K562 (cell line): Measurements from ENCODE around the gene VPS11. TPM values are rescaled to one million over a fixed set of nuclear protein-coding genes. Genes with fewer than 3 reads are reported as not detected.

Experiments
- CBFA2T3 ChIP-seq: fragments of 450-650 bp; IDR thresholded peaks from 2 replicates; pipeline ENCODE4 v1.6.1; 2017
- EHMT2 ChIP-seq: fragments of 450-650 bp; IDR thresholded peaks from 2 replicates; pipeline ENCODE4 v1.6.1; 2018; ENCODE audit warnings: antibody characterized with exemption
- KAT7 ChIP-seq: sonication (generic); formaldehyde crosslinking; IDR thresholded peaks from 2 replicates; pipeline ENCODE4 v1.8.0; 2022; ENCODE audit warnings: missing genetic modification reagents, mild to moderate bottlenecking, borderline replicate concordance
- MTA1 ChIP-seq: fragments of 450-650 bp; IDR thresholded peaks from 2 replicates; pipeline ENCODE4 v1.6.1; 2017; ENCODE audit warnings: borderline replicate concordance
- polyA plus RNA-seq, 8 experiments: library from polyadenylated mRNA; depleted of rRNA in 4 of 8; stranded (reverse) in 5 of 8; unstranded in 3 of 8; fragments of >200 nt; fragmentation: Nextera tagmentation in 2 of 8; fragmentation: Illumina TruSeq in 1 of 8; extraction: Ambion mirVana in 2 of 8; extraction: Trizol in 1 of 8; gene quantifications; 2 replicates each; pipeline versions ENCODE4 v1.2.1 to v1.2.3, GENCODE V29; 2011 to 2014; ENCODE audit warnings: inconsistent platforms in 1 of 8, missing spikeins in 1 of 8
- total RNA-seq, 7 experiments: library from RNA; depleted of rRNA in 6 of 7; stranded (reverse); fragments of >200 nt in 6 of 7; fragmentation: Illumina TruSeq in 2 of 7; extraction: Trizol in 2 of 7; gene quantifications; 2 replicates each; pipeline versions ENCODE4 v1.2.1 to v1.2.3, GENCODE V29; 2011 to 2021; ENCODE audit warnings: low replicate concordance in 1 of 7
- TF ChIP-seq, protein P1 (sequence below), 3 experiments: fragments of 200-800 bp in 1 of 3; sonication (Bioruptor generic) in 1 of 3; sonication (generic) in 1 of 3; formaldehyde crosslinking in 1 of 3; IDR thresholded peaks; 2 replicates each; pipeline versions ENCODE4 v1.6.1 to v1.8.0; 2016 to 2022; ENCODE audit warnings: mild to moderate bottlenecking in 2 of 3, missing compliant biosample characterization in 2 of 3, missing genetic modification characterization in 2 of 3, missing genetic modification reagents in 1 of 3
- TF ChIP-seq, protein P2 (sequence below): sonication (generic); formaldehyde crosslinking; IDR thresholded peaks from 2 replicates; pipeline ENCODE4 v1.8.0; 2022; ENCODE audit warnings: mild to moderate bottlenecking, low read depth, missing genetic modification reagents
- TF ChIP-seq, protein P3 (sequence below): fragments of 450-650 bp; IDR thresholded peaks from 2 replicates; pipeline ENCODE4 v1.6.1; 2017; ENCODE audit warnings: antibody characterized with exemption, mild to moderate bottlenecking
- TF ChIP-seq, protein P4 (sequence below): fragments of 450-650 bp; IDR thresholded peaks from 2 replicates; pipeline ENCODE4 v1.6.1; 2016; ENCODE audit warnings: mild to moderate bottlenecking, moderate library complexity

The VPS11 gene
- total and polyA plus RNA-seq, 9 of the 15 experiments (the other 6 are each of a cell fraction or from before 2014, with no cell fraction given): 14.1 to 35.5 (median 27.5) TPM

DNA sequence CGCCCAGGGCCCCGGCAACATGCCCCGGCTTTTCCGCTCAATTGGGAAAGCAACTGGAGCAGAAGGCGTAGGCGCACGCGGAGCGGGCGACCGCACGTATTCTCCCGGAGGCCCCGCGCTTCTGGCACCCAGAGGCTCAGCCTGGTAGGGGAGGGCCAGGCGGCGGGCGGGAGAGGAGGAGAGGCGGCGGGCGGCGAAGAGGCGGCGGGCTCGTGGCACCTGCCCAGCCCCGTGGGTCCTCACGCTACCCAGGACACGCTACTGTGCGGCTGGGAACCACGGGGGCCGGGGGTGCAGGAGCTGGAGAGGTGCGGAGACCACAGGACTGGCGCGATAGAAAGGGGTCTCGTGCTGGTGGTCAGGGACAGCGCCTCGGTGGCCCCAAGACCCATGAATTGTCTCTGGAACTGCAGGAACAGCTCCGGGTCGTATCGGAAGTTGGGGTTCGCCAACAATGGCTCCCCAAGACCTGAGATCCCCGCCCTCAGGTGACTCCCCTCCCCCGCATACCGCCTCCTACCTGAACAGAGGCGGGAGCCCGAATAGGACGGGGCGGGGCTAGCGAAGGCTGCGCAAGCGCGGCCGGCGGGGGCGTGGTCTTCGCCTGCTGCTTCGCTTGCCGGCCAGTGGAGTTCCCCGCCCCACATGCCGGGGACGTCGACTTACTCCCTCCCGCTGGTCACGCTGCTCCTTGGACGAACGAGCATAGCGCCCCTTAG, 37.1 kb upstream of the VPS11 start, which contains the start of gene SLC37A4 (continued):
- TF ChIP-seq, protein P1, sequence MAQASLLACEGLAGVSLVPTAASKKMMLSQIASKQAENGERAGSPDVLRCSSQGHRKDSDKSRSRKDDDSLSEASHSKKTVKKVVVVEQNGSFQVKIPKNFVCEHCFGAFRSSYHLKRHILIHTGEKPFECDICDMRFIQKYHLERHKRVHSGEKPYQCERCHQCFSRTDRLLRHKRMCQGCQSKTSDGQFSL (CRISPR knock-in tag; IDR thresholded peaks at IDR 0.05): peak; percentile 16; the same call in 1 of the 2 replicates
- TF ChIP-seq, protein P1 (tag; IDR thresholded peaks at IDR 0.05): no peak
- no peak for TF ChIP-seq EHMT2
- TF ChIP-seq MTA1: no peak
- TF ChIP-seq KAT7 (CRISPR knock-in tag): peak; percentile 90; the same call in 1 of the 2 replicates
- no peak for TF ChIP-seq CBFA2T3
- TF ChIP-seq, protein P2, sequence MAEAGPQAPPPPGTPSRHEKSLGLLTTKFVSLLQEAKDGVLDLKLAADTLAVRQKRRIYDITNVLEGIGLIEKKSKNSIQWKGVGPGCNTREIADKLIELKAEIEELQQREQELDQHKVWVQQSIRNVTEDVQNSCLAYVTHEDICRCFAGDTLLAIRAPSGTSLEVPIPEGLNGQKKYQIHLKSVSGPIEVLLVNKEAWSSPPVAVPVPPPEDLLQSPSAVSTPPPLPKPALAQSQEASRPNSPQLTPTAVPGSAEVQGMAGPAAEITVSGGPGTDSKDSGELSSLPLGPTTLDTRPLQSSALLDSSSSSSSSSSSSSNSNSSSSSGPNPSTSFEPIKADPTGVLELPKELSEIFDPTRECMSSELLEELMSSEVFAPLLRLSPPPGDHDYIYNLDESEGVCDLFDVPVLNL (CRISPR knock-in tag): no peak
- TF ChIP-seq, protein P3, sequence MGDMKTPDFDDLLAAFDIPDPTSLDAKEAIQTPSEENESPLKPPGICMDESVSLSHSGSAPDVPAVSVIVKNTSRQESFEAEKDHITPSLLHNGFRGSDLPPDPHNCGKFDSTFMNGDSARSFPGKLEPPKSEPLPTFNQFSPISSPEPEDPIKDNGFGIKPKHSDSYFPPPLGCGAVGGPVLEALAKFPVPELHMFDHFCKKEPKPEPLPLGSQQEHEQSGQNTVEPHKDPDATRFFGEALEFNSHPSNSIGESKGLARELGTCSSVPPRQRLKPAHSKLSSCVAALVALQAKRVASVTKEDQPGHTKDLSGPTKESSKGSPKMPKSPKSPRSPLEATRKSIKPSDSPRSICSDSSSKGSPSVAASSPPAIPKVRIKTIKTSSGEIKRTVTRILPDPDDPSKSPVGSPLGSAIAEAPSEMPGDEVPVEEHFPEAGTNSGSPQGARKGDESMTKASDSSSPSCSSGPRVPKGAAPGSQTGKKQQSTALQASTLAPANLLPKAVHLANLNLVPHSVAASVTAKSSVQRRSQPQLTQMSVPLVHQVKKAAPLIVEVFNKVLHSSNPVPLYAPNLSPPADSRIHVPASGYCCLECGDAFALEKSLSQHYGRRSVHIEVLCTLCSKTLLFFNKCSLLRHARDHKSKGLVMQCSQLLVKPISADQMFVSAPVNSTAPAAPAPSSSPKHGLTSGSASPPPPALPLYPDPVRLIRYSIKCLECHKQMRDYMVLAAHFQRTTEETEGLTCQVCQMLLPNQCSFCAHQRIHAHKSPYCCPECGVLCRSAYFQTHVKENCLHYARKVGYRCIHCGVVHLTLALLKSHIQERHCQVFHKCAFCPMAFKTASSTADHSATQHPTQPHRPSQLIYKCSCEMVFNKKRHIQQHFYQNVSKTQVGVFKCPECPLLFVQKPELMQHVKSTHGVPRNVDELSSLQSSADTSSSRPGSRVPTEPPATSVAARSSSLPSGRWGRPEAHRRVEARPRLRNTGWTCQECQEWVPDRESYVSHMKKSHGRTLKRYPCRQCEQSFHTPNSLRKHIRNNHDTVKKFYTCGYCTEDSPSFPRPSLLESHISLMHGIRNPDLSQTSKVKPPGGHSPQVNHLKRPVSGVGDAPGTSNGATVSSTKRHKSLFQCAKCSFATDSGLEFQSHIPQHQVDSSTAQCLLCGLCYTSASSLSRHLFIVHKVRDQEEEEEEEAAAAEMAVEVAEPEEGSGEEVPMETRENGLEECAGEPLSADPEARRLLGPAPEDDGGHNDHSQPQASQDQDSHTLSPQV: no peak; the same call in none of the 2 replicates
- TF ChIP-seq, protein P4, sequence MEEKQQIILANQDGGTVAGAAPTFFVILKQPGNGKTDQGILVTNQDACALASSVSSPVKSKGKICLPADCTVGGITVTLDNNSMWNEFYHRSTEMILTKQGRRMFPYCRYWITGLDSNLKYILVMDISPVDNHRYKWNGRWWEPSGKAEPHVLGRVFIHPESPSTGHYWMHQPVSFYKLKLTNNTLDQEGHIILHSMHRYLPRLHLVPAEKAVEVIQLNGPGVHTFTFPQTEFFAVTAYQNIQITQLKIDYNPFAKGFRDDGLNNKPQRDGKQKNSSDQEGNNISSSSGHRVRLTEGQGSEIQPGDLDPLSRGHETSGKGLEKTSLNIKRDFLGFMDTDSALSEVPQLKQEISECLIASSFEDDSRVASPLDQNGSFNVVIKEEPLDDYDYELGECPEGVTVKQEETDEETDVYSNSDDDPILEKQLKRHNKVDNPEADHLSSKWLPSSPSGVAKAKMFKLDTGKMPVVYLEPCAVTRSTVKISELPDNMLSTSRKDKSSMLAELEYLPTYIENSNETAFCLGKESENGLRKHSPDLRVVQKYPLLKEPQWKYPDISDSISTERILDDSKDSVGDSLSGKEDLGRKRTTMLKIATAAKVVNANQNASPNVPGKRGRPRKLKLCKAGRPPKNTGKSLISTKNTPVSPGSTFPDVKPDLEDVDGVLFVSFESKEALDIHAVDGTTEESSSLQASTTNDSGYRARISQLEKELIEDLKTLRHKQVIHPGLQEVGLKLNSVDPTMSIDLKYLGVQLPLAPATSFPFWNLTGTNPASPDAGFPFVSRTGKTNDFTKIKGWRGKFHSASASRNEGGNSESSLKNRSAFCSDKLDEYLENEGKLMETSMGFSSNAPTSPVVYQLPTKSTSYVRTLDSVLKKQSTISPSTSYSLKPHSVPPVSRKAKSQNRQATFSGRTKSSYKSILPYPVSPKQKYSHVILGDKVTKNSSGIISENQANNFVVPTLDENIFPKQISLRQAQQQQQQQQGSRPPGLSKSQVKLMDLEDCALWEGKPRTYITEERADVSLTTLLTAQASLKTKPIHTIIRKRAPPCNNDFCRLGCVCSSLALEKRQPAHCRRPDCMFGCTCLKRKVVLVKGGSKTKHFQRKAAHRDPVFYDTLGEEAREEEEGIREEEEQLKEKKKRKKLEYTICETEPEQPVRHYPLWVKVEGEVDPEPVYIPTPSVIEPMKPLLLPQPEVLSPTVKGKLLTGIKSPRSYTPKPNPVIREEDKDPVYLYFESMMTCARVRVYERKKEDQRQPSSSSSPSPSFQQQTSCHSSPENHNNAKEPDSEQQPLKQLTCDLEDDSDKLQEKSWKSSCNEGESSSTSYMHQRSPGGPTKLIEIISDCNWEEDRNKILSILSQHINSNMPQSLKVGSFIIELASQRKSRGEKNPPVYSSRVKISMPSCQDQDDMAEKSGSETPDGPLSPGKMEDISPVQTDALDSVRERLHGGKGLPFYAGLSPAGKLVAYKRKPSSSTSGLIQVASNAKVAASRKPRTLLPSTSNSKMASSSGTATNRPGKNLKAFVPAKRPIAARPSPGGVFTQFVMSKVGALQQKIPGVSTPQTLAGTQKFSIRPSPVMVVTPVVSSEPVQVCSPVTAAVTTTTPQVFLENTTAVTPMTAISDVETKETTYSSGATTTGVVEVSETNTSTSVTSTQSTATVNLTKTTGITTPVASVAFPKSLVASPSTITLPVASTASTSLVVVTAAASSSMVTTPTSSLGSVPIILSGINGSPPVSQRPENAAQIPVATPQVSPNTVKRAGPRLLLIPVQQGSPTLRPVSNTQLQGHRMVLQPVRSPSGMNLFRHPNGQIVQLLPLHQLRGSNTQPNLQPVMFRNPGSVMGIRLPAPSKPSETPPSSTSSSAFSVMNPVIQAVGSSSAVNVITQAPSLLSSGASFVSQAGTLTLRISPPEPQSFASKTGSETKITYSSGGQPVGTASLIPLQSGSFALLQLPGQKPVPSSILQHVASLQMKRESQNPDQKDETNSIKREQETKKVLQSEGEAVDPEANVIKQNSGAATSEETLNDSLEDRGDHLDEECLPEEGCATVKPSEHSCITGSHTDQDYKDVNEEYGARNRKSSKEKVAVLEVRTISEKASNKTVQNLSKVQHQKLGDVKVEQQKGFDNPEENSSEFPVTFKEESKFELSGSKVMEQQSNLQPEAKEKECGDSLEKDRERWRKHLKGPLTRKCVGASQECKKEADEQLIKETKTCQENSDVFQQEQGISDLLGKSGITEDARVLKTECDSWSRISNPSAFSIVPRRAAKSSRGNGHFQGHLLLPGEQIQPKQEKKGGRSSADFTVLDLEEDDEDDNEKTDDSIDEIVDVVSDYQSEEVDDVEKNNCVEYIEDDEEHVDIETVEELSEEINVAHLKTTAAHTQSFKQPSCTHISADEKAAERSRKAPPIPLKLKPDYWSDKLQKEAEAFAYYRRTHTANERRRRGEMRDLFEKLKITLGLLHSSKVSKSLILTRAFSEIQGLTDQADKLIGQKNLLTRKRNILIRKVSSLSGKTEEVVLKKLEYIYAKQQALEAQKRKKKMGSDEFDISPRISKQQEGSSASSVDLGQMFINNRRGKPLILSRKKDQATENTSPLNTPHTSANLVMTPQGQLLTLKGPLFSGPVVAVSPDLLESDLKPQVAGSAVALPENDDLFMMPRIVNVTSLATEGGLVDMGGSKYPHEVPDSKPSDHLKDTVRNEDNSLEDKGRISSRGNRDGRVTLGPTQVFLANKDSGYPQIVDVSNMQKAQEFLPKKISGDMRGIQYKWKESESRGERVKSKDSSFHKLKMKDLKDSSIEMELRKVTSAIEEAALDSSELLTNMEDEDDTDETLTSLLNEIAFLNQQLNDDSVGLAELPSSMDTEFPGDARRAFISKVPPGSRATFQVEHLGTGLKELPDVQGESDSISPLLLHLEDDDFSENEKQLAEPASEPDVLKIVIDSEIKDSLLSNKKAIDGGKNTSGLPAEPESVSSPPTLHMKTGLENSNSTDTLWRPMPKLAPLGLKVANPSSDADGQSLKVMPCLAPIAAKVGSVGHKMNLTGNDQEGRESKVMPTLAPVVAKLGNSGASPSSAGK: peak; percentile 99
